Measurements from ENCODE around the gene CES5A.

- TF ChIP-seq POLR2A (IDR thresholded peaks at IDR 0.05; ENCODE audit: low read length) (no peak), GATA1 (IDR thresholded peaks at IDR 0.05; ENCODE audit: low read depth, low read length) (no peak)
Measured at GRCh38 chr16:55832425-55832772, 42.8 kb downstream of the CES5A start.
